Measurements from ENCODE around the gene IL20. TPM values are rescaled to one million over a fixed set of nuclear protein-coding genes. Genes with fewer than 3 reads are reported as not detected.

Gene IL20
- total and polyA plus RNA-seq, 2 of the 8 experiments (the other 6 are each of a cell fraction or from before 2014, with no cell fraction given) = not detected

- TF ChIP-seq TAF7 (optimal IDR thresholded peaks at IDR 0.05; ENCODE audit: borderline replicate concordance, low read depth, low read length) = no peak
These were observed 6.7 kb downstream of the IL20 start (continued) for GRCh38 chr1:206872139-206872538.

All from H1 (cell line).